ENCODE data around the gene EDRF1. TPM values are rescaled to one million over a fixed set of nuclear protein-coding genes. Genes with fewer than 3 reads are reported as not detected.

EDRF1 gene, protein sequence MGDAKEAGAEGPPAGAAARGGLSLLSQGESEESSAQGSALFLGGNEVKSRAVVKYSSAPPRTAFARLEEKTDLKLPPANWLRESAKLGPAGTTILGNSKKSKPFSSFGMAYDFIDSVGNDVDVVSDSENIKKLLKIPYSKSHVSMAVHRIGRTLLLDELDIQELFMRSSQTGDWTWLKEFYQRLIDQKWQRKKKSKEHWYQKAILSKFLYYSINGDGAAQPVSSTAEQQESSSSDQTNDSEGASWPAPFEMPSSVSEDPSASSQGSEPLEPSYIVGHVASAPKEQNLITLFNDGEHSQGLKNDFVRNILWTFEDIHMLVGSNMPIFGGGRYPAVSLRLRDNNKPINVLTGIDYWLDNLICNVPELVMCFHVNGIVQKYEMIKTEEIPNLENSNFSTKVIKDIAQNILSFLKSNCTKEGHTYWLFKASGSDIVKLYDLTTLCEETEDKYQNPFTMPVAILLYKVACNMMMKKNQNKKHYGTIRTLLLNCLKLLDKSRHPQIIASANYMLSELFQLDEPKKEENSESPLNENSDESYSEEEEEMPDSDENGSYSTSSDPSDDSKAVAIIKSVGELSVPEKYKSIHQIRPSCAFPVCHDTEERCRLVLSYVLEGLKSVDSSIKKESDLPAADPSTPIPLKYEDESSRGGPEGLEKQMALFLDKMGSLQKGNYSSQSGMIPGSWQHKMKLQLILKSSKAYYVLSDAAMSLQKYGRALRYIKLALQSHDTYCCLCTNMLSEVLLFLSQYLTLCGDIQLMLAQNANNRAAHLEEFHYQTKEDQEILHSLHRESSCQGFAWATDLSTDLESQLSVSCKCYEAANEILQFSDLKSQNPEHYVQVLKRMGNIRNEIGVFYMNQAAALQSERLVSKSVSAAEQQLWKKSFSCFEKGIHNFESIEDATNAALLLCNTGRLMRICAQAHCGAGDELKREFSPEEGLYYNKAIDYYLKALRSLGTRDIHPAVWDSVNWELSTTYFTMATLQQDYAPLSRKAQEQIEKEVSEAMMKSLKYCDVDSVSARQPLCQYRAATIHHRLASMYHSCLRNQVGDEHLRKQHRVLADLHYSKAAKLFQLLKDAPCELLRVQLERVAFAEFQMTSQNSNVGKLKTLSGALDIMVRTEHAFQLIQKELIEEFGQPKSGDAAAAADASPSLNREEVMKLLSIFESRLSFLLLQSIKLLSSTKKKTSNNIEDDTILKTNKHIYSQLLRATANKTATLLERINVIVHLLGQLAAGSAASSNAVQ
- 10 to 100 TPM; 20.2 to 35.1 (median 26.3) TPM for total RNA-seq

DNA sequence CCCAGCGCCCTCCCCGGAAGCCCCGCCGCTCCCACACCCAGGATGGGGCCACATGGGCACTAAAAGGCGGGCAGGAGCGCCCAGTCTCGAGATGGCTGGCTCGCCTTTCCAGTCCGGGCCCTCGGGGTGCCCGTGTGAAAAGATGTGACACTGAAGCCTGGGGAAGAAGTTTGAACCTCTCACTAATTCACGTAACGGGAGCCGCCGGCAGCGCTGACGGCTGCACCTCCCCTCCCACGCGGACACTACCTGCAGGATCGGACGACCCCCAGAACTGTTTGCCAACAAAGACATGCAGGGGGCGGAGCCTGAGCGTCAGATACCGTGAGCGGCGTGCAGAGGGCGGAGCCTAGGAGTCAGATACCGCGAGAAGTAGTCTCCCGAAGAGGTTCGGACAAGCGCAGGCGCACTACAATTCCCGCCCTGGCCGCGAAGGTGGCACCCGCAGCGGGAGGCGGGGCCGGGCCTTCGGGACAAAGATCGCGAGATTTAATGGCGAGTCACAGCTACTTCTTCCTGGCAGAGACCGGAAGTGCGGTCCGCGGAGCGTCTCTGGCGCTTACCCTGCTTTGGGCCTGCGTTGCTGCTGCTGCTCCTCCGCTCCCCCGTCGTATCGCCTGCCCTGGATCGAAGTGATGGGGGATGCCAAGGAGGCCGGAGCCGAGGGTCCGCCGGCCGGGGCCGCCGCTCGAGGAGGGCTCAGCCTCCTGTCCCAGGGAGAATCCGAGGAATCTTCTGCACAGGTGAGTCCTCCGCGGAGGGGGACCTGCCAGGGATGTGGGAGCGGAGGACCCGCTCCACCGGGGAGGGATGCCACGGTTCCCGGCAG lies at the start of gene EDRF1:
Gene EDRF1, plus strand, starts transcription at position 537 of the 829 bp plus-strand sequence. Its CDS starts 99 bp downstream, at position 636.
- Histone ChIP-seq H3K27me3 (no peaks in the 10 kb centered on the region), H3K36me3 (peaks cover 0 to 32% (median 9%) of the 10 kb centered on the region in 4 donors), H3K27ac (peak within 1 kb of the TSS; percentile 89 to 93 (median 90)), H3K4me3 (peak within 1 kb of the TSS; percentile 68 to 93 (median 78)), H3K9me3 (no peaks in the 10 kb centered on the region), H3K4me1 (peaks cover 4 to 25% (median 11%) of the 10 kb centered on the region in 4 donors)
- TF ChIP-seq POLR2A (IDR thresholded peaks at IDR 0.05) (peak; percentile 89), POLR2AphosphoS5 (IDR thresholded peaks at IDR 0.05) (peak; percentile 49 to 95 (median 90)), EP300 (IDR thresholded peaks at IDR 0.05; ENCODE audit: low read depth) (no peak)
- in situ Hi-C loops (cut with MboI; ENCODE audit: low pct_ligation_motif_present in 1 of 4, low pct_unique_long_range_greater_than_20kb in 1 of 4, low sequenced_read_pairs in 3 of 4), result loop anchor here in 1 of 4 donors (25.0 kb wide), 1 partner anchor 682 kb away; no protein-coding TSS in a partner anchor
- intact Hi-C loops (cut with DNase I; ENCODE audit: low total_unique reads), result no loop called here
- peak; percentile 99 for DNase-seq
- WGBS, 2 donors (ENCODE audit: low coverage in 1 of 2), result 1% methylated on average over 71 of the region's 72 CpGs; no CpG with 5 or more reads in 1 of the 2 donors

DNA sequence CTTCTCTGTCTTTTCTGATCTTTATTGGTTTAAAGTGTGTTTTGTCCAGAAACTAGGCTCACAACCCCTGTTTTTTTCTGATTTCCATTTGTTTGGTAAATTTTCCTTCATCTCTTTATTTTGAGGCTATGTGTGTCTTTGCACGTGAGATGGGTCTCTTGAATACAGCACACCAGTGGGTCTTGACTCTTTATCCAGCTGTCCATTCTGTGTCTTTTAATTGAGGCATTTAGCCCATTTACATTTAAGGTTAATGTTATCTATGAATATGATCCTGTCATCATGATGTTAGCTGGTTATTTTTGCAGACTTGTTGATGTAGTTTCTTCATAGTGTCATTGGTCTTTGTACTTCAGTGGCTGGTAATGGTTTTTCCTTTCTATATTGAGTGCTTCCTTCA lies 46.6 kb upstream of the EDRF1 start:
- H3K4me1 ChIP-seq, result no peaks in the 10 kb centered on the region
- intact Hi-C loops (cut with DNase I; ENCODE audit: low total_unique reads) (no loop called here), in situ Hi-C loops (cut with MboI; ENCODE audit: low pct_ligation_motif_present in 1 of 4, low pct_unique_long_range_greater_than_20kb in 1 of 4, low sequenced_read_pairs in 3 of 4) (no loop called here)
- TF ChIP-seq POLR2AphosphoS5 (IDR thresholded peaks at IDR 0.05), result no peak
- TF ChIP-seq EP300 (IDR thresholded peaks at IDR 0.05; ENCODE audit: low read depth), result no peak
- TF ChIP-seq POLR2A (IDR thresholded peaks at IDR 0.05), result no peak
- TF ChIP-seq, protein P1, sequence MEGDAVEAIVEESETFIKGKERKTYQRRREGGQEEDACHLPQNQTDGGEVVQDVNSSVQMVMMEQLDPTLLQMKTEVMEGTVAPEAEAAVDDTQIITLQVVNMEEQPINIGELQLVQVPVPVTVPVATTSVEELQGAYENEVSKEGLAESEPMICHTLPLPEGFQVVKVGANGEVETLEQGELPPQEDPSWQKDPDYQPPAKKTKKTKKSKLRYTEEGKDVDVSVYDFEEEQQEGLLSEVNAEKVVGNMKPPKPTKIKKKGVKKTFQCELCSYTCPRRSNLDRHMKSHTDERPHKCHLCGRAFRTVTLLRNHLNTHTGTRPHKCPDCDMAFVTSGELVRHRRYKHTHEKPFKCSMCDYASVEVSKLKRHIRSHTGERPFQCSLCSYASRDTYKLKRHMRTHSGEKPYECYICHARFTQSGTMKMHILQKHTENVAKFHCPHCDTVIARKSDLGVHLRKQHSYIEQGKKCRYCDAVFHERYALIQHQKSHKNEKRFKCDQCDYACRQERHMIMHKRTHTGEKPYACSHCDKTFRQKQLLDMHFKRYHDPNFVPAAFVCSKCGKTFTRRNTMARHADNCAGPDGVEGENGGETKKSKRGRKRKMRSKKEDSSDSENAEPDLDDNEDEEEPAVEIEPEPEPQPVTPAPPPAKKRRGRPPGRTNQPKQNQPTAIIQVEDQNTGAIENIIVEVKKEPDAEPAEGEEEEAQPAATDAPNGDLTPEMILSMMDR (IDR thresholded peaks at IDR 0.05), result no peak
- DNase-seq, result no peak
- no peak overlapping the region for H3K4me3 ChIP-seq
- no peaks in the 10 kb centered on the region for H3K36me3 ChIP-seq
- peaks cover 6% of the 10 kb centered on the region for H3K27me3 ChIP-seq
- H3K9me3 ChIP-seq, result no peaks in the 10 kb centered on the region
- WGBS, 2 donors (ENCODE audit: low coverage in 1 of 2), result 83% methylated on average over 1 of the region's 1 CpG; no CpG with 5 or more reads in 1 of the 2 donors
- H3K27ac ChIP-seq, result no peak overlapping the region

DNA sequence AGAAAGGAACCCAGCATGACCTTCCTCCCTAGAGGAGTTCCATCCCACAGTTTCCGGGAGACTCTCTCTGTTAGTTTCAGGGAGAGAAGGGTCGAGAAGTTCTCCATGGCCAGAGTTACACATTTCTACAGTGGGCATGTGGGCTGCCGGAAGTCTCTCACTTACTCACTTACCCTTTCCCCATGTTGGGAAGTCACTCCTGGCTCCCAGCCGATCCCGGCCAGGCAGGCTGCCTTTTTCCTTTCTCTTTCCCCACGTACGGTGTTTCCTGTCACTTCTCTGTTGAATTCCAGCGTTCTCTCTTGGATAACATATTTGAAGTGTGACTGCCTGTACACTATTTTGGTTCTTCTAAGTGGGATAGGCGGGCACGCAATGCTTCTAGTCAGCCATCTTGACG lies 40.1 kb upstream of the EDRF1 start:
- H3K27ac ChIP-seq, result no peak overlapping the region
- intact Hi-C loops (cut with DNase I; ENCODE audit: low total_unique reads), result no loop called here
- WGBS, 2 donors (ENCODE audit: low coverage in 1 of 2), result 71 to 90% methylated on average over 2 to 11 of the region's 11 CpGs
- in situ Hi-C loops (cut with MboI; ENCODE audit: low pct_ligation_motif_present in 1 of 4, low pct_unique_long_range_greater_than_20kb in 1 of 4, low sequenced_read_pairs in 3 of 4), result no loop called here
- H3K36me3 ChIP-seq, result no peaks in the 10 kb centered on the region
- H3K4me1 ChIP-seq, result no peaks in the 10 kb centered on the region
- peaks cover 7% of the 10 kb centered on the region for H3K27me3 ChIP-seq
- H3K9me3 ChIP-seq, result no peaks in the 10 kb centered on the region
- no peak for DNase-seq
- H3K4me3 ChIP-seq, result no peak overlapping the region
- no peak for TF ChIP-seq EP300 (IDR thresholded peaks at IDR 0.05; ENCODE audit: low read depth)
- TF ChIP-seq, protein P1 (IDR thresholded peaks at IDR 0.05), result no peak
- no peak for TF ChIP-seq POLR2A (IDR thresholded peaks at IDR 0.05)
- TF ChIP-seq POLR2AphosphoS5 (IDR thresholded peaks at IDR 0.05), result no peak

DNA sequence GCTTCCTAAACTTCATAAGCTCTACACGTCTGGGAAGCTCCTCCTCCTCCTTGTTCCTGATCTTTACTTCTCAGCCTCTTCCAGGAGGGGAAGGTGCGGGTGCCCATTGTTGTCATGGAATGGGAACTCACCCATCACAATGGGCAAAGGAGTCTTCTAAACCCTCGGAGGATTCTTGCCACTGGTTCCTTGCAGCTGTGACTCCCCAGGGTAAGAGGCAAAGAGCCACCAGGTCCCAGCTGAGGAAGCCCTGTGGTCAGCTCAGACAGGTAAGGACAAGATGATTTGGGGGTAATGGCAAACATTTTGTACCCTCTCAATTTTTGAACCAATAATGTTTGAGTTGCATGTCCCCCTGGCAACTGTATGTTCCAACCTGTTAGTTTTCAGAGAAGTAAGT lies 36.4 kb upstream of the EDRF1 start, which contains the start of gene TEX36:
Gene TEX36, minus strand, starts transcription at position 101 of the 400 bp plus-strand sequence. CDS start 174 bp downstream, outside the sequence.
- no peak for DNase-seq
- Histone ChIP-seq H3K27me3 (peaks cover 7% of the 10 kb centered on the region), H3K9me3 (no peaks in the 10 kb centered on the region), H3K4me3 (no peak within 1 kb of the TSS), H3K27ac (no peak within 1 kb of the TSS), H3K36me3 (no peaks in the 10 kb centered on the region), H3K4me1 (no peaks in the 10 kb centered on the region)
- 64% methylated on average over 3 of the region's 3 CpGs; no CpG with 5 or more reads in 1 of the 2 donors for WGBS, 2 donors (ENCODE audit: low coverage in 1 of 2)
- in situ Hi-C loops (cut with MboI; ENCODE audit: low pct_ligation_motif_present in 1 of 4, low pct_unique_long_range_greater_than_20kb in 1 of 4, low sequenced_read_pairs in 3 of 4) (no loop called here), intact Hi-C loops (cut with DNase I; ENCODE audit: low total_unique reads) (no loop called here)
- TF ChIP-seq, protein P1 (IDR thresholded peaks at IDR 0.05), result no peak
- no peak for TF ChIP-seq POLR2AphosphoS5 (IDR thresholded peaks at IDR 0.05)
- TF ChIP-seq EP300 (IDR thresholded peaks at IDR 0.05; ENCODE audit: low read depth), result no peak
- no peak for TF ChIP-seq POLR2A (IDR thresholded peaks at IDR 0.05)
